OCI-LY7 (cell line): ENCODE results near the gene NPEPL1. TPM values are rescaled to one million over a fixed set of nuclear protein-coding genes. Genes with fewer than 3 reads are reported as not detected.

Experiments used
- BruUV-seq: library from RNA; stranded (reverse); fragments of 400-500 nt; replicated peaks from 2 replicates; lab custom pipeline; 2021; lab: Mats Ljungman, UMichigan
- CTCF ChIA-PET: fragments of 300-600 bp; sonication (Branson Sonifier 250); formaldehyde crosslinking; loops from one replicate; lab custom pipeline; 2022; ENCODE audit warnings: antibody characterized with exemption; ENCODE audit not compliant: unreplicated experiment; lab: Charles Lee
- POLR2A ChIA-PET: fragments of 300-600 bp; sonication (Branson Sonifier 250); formaldehyde crosslinking; loops from one replicate; lab custom pipeline; 2022; ENCODE audit warnings: antibody characterized with exemption; lab: Charles Lee
- DNase-seq: peaks from one replicate; pipeline ENCODE4 v3.0.0-alpha.2; 2015; ENCODE audit warnings: low spot score
- H2AFZ ChIP-seq: fragments of 200-600 bp; sonication (generic), shearing (Covaris generic); 2 replicates; pipeline ENCODE4 v1.6.1; 2014; ENCODE audit warnings: mild to moderate bottlenecking, antibody characterized with exemption, low read length, moderate library complexity
- H3K27ac ChIP-seq: fragments of 200-600 bp; sonication (generic); 2 replicates; pipeline ENCODE4 v1.5.1; 2014; ENCODE audit warnings: mixed run types, low read depth, mild to moderate bottlenecking, moderate library complexity, low read length, inconsistent platforms; ENCODE audit not compliant: poor library complexity, severe bottlenecking
- H3K36me3 ChIP-seq: fragments of 200-600 bp; sonication (generic); 2 replicates; pipeline ENCODE4 v1.6.1; 2014; ENCODE audit warnings: mild to moderate bottlenecking, antibody characterized with exemption, low read length, moderate library complexity, mixed read lengths; ENCODE audit not compliant: insufficient read depth
- H3K4me1 ChIP-seq: fragments of 200-600 bp; sonication (generic); 2 replicates; pipeline ENCODE4 v1.5.1; 2014; ENCODE audit warnings: mild to moderate bottlenecking, low read length; ENCODE audit not compliant: insufficient read depth, poor library complexity, severe bottlenecking
- H3K4me2 ChIP-seq: fragments of 200-600 bp; sonication (generic); 2 replicates; pipeline ENCODE4 v1.6.1; 2014; ENCODE audit warnings: mild to moderate bottlenecking, low read length
- H3K4me3 ChIP-seq: fragments of 200-600 bp; sonication (generic); 2 replicates; pipeline ENCODE4 v1.5.1; 2014; ENCODE audit warnings: mild to moderate bottlenecking, low read depth, low read length; ENCODE audit not compliant: poor library complexity, severe bottlenecking
- H3K79me2 ChIP-seq: fragments of 200-600 bp; sonication (generic); 2 replicates; pipeline ENCODE4 v1.6.1; 2016; ENCODE audit warnings: low read depth, mild to moderate bottlenecking, low read length, moderate library complexity, mixed read lengths; ENCODE audit not compliant: insufficient read depth
- H3K9me2 ChIP-seq: fragments of 200-600 bp; sonication (generic); 2 replicates; pipeline ENCODE4 v1.6.1; 2016; ENCODE audit warnings: mild to moderate bottlenecking, low read length, mixed read lengths; ENCODE audit not compliant: insufficient read depth
- H3K9me3 ChIP-seq: fragments of 200-600 bp; sonication (generic); 2 replicates; pipeline ENCODE4 v1.6.1; 2014; ENCODE audit warnings: mild to moderate bottlenecking, mixed run types, low read length, mixed read lengths
- H4K20me1 ChIP-seq: fragments of 200-600 bp; sonication (generic); 2 replicates; pipeline ENCODE4 v1.6.1; 2014; ENCODE audit warnings: mild to moderate bottlenecking, antibody characterized with exemption, low read length, moderate library complexity, mixed read lengths; ENCODE audit not compliant: insufficient read depth
- EZH2phosphoT487 ChIP-seq: fragments of 200-600 bp; sonication (generic); IDR thresholded peaks from 2 replicates; pipeline ENCODE4 v1.6.1; 2018; ENCODE audit warnings: low read depth, borderline replicate concordance, mild to moderate bottlenecking, mixed run types, antibody characterized with exemption, low read length, moderate library complexity, mixed read lengths
- intact Hi-C: fragments of 100-400 bp; cut with micrococcal nuclease; formaldehyde crosslinking; loops from one replicate; pipeline ENCODE4 v1.10.0; 2022; ENCODE audit not compliant: unreplicated experiment
- total RNA-seq, 2 experiments: library from RNA; depleted of rRNA in 1 of 2; stranded (reverse); fragments of >200 nt in 1 of 2; shearing (Covaris generic) in 1 of 2; gene quantifications; 2 replicates each; pipeline ENCODE4 v1.2.3, GENCODE V29; 2014 to 2022
- TF ChIP-seq, protein P1 (sequence below): fragments of 200-600 bp; sonication (generic); conservative IDR thresholded peaks from 2 replicates; pipeline ENCODE4 v1.5.1; 2014; ENCODE audit warnings: mild to moderate bottlenecking, antibody characterized with exemption, low read length, moderate library complexity, mixed read lengths

The NPEPL1 gene
- total RNA-seq, 2 experiments from 2014 or later: 3.4 to 11.5 TPM

DNA sequence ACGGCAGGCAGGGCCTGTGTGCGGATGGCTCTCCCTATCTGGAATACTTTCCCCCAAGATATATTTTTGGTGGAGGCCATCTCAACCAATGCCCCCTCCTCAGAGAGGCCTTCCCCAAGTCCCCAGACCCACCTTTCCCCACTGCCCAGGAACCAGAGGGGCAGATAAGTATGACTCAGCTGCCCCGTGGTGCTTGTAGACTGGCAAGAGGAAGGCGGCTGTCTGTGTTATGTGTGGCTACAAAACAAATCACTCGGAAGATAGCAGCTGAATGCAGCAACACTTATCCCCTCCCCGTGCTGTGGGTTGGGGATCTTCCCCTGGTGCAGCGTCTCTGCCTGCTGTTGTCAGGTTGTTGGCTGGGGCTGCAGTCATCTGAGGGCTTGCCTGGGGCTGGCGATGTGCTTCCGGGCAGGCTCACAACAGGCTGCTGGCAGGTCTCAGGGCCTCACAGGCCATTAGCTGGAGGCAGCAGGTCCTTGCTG is 7.1 kb downstream of the NPEPL1 start:
- H4K20me1 ChIP-seq: no peaks in the 10 kb centered on the region
- H2AFZ ChIP-seq: no peak overlapping the region
- no peak overlapping the region for H3K4me2 ChIP-seq
- H3K4me3 ChIP-seq: no peak overlapping the region
- intact Hi-C loops: no loop called here
- ChIA-PET CTCF (no interaction called here), POLR2A (no interaction called here)
- H3K9me3 ChIP-seq: no peaks in the 10 kb centered on the region
- no peak for TF ChIP-seq EZH2phosphoT487
- TF ChIP-seq, protein P1, sequence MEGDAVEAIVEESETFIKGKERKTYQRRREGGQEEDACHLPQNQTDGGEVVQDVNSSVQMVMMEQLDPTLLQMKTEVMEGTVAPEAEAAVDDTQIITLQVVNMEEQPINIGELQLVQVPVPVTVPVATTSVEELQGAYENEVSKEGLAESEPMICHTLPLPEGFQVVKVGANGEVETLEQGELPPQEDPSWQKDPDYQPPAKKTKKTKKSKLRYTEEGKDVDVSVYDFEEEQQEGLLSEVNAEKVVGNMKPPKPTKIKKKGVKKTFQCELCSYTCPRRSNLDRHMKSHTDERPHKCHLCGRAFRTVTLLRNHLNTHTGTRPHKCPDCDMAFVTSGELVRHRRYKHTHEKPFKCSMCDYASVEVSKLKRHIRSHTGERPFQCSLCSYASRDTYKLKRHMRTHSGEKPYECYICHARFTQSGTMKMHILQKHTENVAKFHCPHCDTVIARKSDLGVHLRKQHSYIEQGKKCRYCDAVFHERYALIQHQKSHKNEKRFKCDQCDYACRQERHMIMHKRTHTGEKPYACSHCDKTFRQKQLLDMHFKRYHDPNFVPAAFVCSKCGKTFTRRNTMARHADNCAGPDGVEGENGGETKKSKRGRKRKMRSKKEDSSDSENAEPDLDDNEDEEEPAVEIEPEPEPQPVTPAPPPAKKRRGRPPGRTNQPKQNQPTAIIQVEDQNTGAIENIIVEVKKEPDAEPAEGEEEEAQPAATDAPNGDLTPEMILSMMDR: no peak
- no peaks in the 10 kb centered on the region for H3K79me2 ChIP-seq
- no peaks in the 10 kb centered on the region for H3K9me2 ChIP-seq
- H3K36me3 ChIP-seq: no peaks in the 10 kb centered on the region
- no TSS peak for BruUV-seq
- H3K4me1 ChIP-seq: no peaks in the 10 kb centered on the region
- DNase-seq: no peak
- H3K27ac ChIP-seq: no peak overlapping the region

GRCh38 chr20:58700121-58700821 is 7.7 kb downstream of the NPEPL1 start:
- POLR2A ChIA-PET: no interaction called here
- intact Hi-C loops: no loop called here
- no peak overlapping the region for H2AFZ ChIP-seq
- H3K36me3 ChIP-seq: no peaks in the 10 kb centered on the region
- no peaks in the 10 kb centered on the region for H3K9me2 ChIP-seq
- no peak overlapping the region for H3K4me2 ChIP-seq
- TF ChIP-seq, protein P1: no peak
- no peak for TF ChIP-seq EZH2phosphoT487
- no peaks in the 10 kb centered on the region for H4K20me1 ChIP-seq
- CTCF ChIA-PET: no interaction called here
- H3K27ac ChIP-seq: no peak overlapping the region
- no peak for DNase-seq
- no peaks in the 10 kb centered on the region for H3K9me3 ChIP-seq
- no peaks in the 10 kb centered on the region for H3K79me2 ChIP-seq
- no TSS peak for BruUV-seq
- H3K4me1 ChIP-seq: no peaks in the 10 kb centered on the region
- H3K4me3 ChIP-seq: no peak overlapping the region

DNA sequence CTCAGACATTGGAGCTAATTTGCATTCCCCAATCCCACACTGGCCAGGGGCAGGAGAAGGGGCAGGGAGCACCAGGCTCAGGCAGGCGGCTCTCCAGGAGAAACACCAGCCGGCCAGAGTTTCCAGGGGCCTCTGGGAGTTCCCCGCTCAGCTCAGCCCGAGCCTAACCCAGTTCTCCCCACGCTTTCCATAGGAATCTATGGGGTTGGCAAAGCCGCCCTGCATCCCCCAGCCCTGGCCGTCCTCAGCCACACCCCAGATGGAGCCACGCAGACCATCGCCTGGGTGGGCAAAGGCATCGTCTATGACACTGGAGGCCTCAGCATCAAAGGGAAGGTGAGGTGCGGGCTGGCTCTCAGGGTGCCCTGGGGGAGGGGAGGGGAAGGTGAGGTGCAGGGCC is 8.2 kb downstream of the NPEPL1 start:
- BruUV-seq: no TSS peak
- no peak for DNase-seq
- H3K4me3 ChIP-seq: no peak overlapping the region
- H3K4me1 ChIP-seq: no peaks in the 10 kb centered on the region
- intact Hi-C loops: no loop called here
- no peaks in the 10 kb centered on the region for H3K79me2 ChIP-seq
- no peaks in the 10 kb centered on the region for H4K20me1 ChIP-seq
- H3K27ac ChIP-seq: no peak overlapping the region
- no peak for TF ChIP-seq EZH2phosphoT487
- TF ChIP-seq, protein P1: no peak
- H3K36me3 ChIP-seq: no peaks in the 10 kb centered on the region
- CTCF ChIA-PET: no interaction called here
- no peak overlapping the region for H2AFZ ChIP-seq
- no peaks in the 10 kb centered on the region for H3K9me3 ChIP-seq
- H3K9me2 ChIP-seq: no peaks in the 10 kb centered on the region
- H3K4me2 ChIP-seq: no peak overlapping the region
- POLR2A ChIA-PET: no interaction called here
